GM12892 (cell line): ENCODE results near the gene ARID1B.

Experiments
- POLR2A ChIP-seq: IDR thresholded peaks from 2 replicates; pipeline ENCODE4 v1.6.1; 2011; ENCODE audit warnings: low read depth, low read length, control low read depth
- TAF1 ChIP-seq: IDR thresholded peaks from 2 replicates; pipeline ENCODE4 v1.6.1; 2011; ENCODE audit warnings: low read depth, mild to moderate bottlenecking, control low read depth, low read length, borderline replicate concordance

- no peak for TF ChIP-seq TAF1
- no peak for TF ChIP-seq POLR2A
Observed at GRCh38 chr6:157221049-157221816, 444.1 kb downstream of the ARID1B start.
